Measurements from ENCODE around the gene DNAH5. TPM values are rescaled to one million over a fixed set of nuclear protein-coding genes. Genes with fewer than 3 reads are reported as not detected.

Gene DNAH5
- total RNA-seq, 6 experiments from 2014 or later, result 1.2 to 16.2 (median 3.4) TPM

GRCh38 chr5:13921578-13921977, 22.9 kb downstream of the DNAH5 start:
- 31% methylated on average over 2 of the region's 2 CpGs for WGBS (ENCODE audit: insufficient coverage, low coverage, low lambda C conversion rate, missing lambda C conversion rate)
- H3K9me3 ChIP-seq, result no peaks in the 10 kb centered on the region
- no peak overlapping the region for H3K27ac ChIP-seq
- ATAC-seq, result no peak
- H3K36me3 ChIP-seq, result peaks cover 0 to 3% (median 0%) of the 10 kb centered on the region in 4 donors
- TF ChIP-seq, protein P1, sequence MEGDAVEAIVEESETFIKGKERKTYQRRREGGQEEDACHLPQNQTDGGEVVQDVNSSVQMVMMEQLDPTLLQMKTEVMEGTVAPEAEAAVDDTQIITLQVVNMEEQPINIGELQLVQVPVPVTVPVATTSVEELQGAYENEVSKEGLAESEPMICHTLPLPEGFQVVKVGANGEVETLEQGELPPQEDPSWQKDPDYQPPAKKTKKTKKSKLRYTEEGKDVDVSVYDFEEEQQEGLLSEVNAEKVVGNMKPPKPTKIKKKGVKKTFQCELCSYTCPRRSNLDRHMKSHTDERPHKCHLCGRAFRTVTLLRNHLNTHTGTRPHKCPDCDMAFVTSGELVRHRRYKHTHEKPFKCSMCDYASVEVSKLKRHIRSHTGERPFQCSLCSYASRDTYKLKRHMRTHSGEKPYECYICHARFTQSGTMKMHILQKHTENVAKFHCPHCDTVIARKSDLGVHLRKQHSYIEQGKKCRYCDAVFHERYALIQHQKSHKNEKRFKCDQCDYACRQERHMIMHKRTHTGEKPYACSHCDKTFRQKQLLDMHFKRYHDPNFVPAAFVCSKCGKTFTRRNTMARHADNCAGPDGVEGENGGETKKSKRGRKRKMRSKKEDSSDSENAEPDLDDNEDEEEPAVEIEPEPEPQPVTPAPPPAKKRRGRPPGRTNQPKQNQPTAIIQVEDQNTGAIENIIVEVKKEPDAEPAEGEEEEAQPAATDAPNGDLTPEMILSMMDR (IDR thresholded peaks at IDR 0.05), result no peak
- no peak for TF ChIP-seq POLR2A (IDR thresholded peaks at IDR 0.05)
- no peaks in the 10 kb centered on the region for H3K4me1 ChIP-seq
- no peak overlapping the region for H3K4me3 ChIP-seq
- no peaks in the 10 kb centered on the region for H3K27me3 ChIP-seq
- no peak for DNase-seq
- intact Hi-C loops (cut with DNase I), result no loop called here

- Histone ChIP-seq H3K4me1 (no peaks in the 10 kb centered on the region), H3K4me3 (no peak overlapping the region), H3K27ac (no peak overlapping the region), H3K36me3 (peaks cover 0 to 3% (median 0%) of the 10 kb centered on the region in 4 donors), H3K27me3 (no peaks in the 10 kb centered on the region), H3K9me3 (no peaks in the 10 kb centered on the region)
- intact Hi-C loops (cut with DNase I), result no loop called here
- no peak for TF ChIP-seq POLR2A (IDR thresholded peaks at IDR 0.05)
- TF ChIP-seq, protein P1 (IDR thresholded peaks at IDR 0.05), result no peak
- WGBS (ENCODE audit: insufficient coverage, low coverage, low lambda C conversion rate, missing lambda C conversion rate), result 45% methylated on average over 1 of the region's 1 CpG
- no peak for DNase-seq
- no peak for ATAC-seq
These were observed 24.7 kb downstream of the DNAH5 start for GRCh38 chr5:13919786-13920185.

DNA sequence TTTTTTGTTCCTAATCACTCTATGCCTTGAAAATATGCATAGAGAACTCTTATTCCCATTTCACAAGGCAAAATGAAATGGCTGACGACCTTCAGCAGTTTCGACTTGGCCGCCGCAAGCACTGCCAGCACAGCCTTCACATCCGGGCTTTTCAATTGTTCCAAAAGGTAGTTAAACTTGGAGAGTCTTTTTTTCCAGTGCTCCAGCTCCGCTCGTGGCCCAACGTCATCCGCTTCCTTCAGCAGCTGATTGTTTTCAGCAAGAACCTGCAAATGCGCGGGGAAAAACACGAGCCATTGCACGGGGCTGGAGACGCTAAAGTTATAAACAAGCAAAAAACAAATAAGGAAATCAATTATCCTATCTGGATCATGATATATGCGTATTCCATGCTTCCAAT, 25.4 kb downstream of the DNAH5 start:
- no peak for DNase-seq
- WGBS (ENCODE audit: insufficient coverage, low coverage, low lambda C conversion rate, missing lambda C conversion rate), result 67% methylated on average over 14 of the region's 15 CpGs
- intact Hi-C loops (cut with DNase I), result no loop called here

DNA sequence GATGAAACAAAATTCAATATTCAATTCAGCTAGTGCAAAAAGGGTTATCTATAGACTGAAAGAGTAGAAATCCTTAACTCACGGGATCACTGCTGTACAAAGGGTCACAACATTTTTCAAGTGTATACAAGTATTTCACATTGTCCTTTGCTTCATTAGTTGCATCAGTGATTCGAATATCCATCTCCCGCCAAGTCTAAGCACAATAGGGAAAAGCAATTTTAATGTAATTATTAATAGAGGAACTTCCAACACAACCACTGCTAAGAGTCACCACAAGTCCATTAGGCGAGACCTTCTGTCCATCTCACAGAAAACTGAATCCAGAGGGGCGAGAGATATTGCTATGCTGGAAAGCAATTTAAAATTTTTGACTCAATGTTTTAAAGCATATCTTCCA, 27.4 kb downstream of the DNAH5 start:
- TF ChIP-seq, protein P1 (IDR thresholded peaks at IDR 0.05), result no peak
- TF ChIP-seq POLR2A (IDR thresholded peaks at IDR 0.05), result no peak
- DNase-seq (no peak), ATAC-seq (no peak)
- WGBS (ENCODE audit: insufficient coverage, low coverage, low lambda C conversion rate, missing lambda C conversion rate), result 71% methylated on average over 5 of the region's 5 CpGs
- no peaks in the 10 kb centered on the region for H3K27me3 ChIP-seq
- no peaks in the 10 kb centered on the region for H3K36me3 ChIP-seq
- no peaks in the 10 kb centered on the region for H3K9me3 ChIP-seq
- no peak overlapping the region for H3K27ac ChIP-seq
- no peak overlapping the region for H3K4me3 ChIP-seq
- no peaks in the 10 kb centered on the region for H3K4me1 ChIP-seq
- intact Hi-C loops (cut with DNase I), result no loop called here

More for the DNA sequence above, 25.4 kb downstream of the DNAH5 start:
- Histone ChIP-seq H3K36me3 (peaks cover 0 to 3% (median 0%) of the 10 kb centered on the region in 4 donors), H3K4me3 (no peak overlapping the region), H3K27me3 (no peaks in the 10 kb centered on the region), H3K27ac (no peak overlapping the region), H3K4me1 (no peaks in the 10 kb centered on the region), H3K9me3 (no peaks in the 10 kb centered on the region)
- no peak for TF ChIP-seq POLR2A (IDR thresholded peaks at IDR 0.05)
- TF ChIP-seq, protein P1 (IDR thresholded peaks at IDR 0.05), result no peak
- no peak for ATAC-seq

DNA sequence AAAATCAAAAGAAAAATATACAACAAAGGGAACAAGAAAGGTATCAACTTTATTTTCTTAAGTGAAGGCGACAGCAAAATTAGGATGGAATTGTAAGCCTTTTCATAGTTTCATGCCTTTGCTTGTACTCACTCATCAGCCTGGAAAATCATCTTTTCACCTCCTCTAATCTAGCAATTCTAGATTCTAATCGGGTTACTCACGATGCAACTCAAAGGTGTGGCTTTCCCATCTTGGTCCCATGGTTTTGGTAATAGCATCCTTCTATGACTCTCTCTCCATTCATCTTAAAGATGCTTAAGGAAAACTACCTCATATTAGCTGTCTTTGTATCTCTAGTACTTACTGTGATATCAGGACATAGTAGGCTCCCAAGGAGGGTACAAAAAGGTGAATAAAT, 30.5 kb downstream of the DNAH5 start:
- no peaks in the 10 kb centered on the region for H3K36me3 ChIP-seq
- H3K4me3 ChIP-seq, result no peak overlapping the region
- no peak overlapping the region for H3K27ac ChIP-seq
- H3K9me3 ChIP-seq, result no peaks in the 10 kb centered on the region
- DNase-seq (no peak), ATAC-seq (no peak)
- 59% methylated on average over 3 of the region's 3 CpGs for WGBS (ENCODE audit: insufficient coverage, low coverage, low lambda C conversion rate, missing lambda C conversion rate)
- no peaks in the 10 kb centered on the region for H3K4me1 ChIP-seq
- H3K27me3 ChIP-seq, result no peaks in the 10 kb centered on the region
- intact Hi-C loops (cut with DNase I), result no loop called here
- TF ChIP-seq POLR2A (IDR thresholded peaks at IDR 0.05), result no peak
- TF ChIP-seq, protein P1 (IDR thresholded peaks at IDR 0.05), result no peak

Data from right lobe of liver (tissue), 6 donors.